ENCODE results near the gene CNOT2. TPM values are rescaled to one million over a fixed set of nuclear protein-coding genes. Genes with fewer than 3 reads are reported as not detected.

Gene CNOT2
- total and polyA plus RNA-seq, 2 donors (not counting 3 experiments of a cell fraction or from before 2014, with no cell fraction given), result 52.2 to 79.7 TPM

- intact Hi-C loops (cut with micrococcal nuclease) (no loop called here), dilution Hi-C loops (cut with MboI; ENCODE audit: extremely low pct_ligation_motif_present, low sequenced_read_pairs) (no loop called here)
- TF ChIP-seq POLR2A (IDR thresholded peaks at IDR 0.05; ENCODE audit: low read depth, low read length) (no peak), MAX (IDR thresholded peaks at IDR 0.05; ENCODE audit: insufficient read depth, insufficient read length) (no peak), FOS (IDR thresholded peaks at IDR 0.05; ENCODE audit: borderline replicate concordance, insufficient read depth, low read length) (no peak), JUN (IDR thresholded peaks at IDR 0.05; ENCODE audit: borderline replicate concordance, insufficient read depth, insufficient read length, low read depth) (no peak), GATA2 (IDR thresholded peaks at IDR 0.05; ENCODE audit: insufficient read depth, insufficient read length, low read depth, low read length) (no peak), EZH2 (IDR thresholded peaks at IDR 0.05; ENCODE audit: borderline replicate concordance, low read depth, low read length, severe bottlenecking) (no peak), CTCF (IDR thresholded peaks at IDR 0.05; ENCODE audit: extremely low read depth in 1 of 2, insufficient read depth in 1 of 2, low read depth in 1 of 2, low read length in 2 of 2) (no peak), MYC (IDR thresholded peaks at IDR 0.05; ENCODE audit: low read depth, low read length) (no peak), POLR2AphosphoS5 (IDR thresholded peaks at IDR 0.05; ENCODE audit: insufficient read depth, low read depth, low read length) (no peak)
- Histone ChIP-seq H3K4me1 (ENCODE audit: control insufficient read depth, extremely low read depth, insufficient read depth, low read length) (no peaks in the 10 kb centered on the region), H3K9me3 (replicated peaks; ENCODE audit: control insufficient read depth, insufficient read depth, low read length) (no peaks in the 10 kb centered on the region), H3K79me2 (ENCODE audit: control insufficient read depth, insufficient read depth, low read length) (no peaks in the 10 kb centered on the region), H3K27me3 (ENCODE audit: control insufficient read depth in 2 of 2, insufficient read depth in 2 of 2, low read length in 2 of 2) (no peaks in the 10 kb centered on the region), H3K4me2 (ENCODE audit: insufficient read depth, low read length) (no peak overlapping the region), H4K20me1 (replicated peaks; ENCODE audit: control insufficient read depth, extremely low read depth, insufficient read depth, low read length) (no peaks in the 10 kb centered on the region), H3K9ac (replicated peaks; ENCODE audit: extremely low read depth, insufficient read depth, low read length) (no peak overlapping the region), H2AFZ (ENCODE audit: low read depth, low read length) (no peak overlapping the region), H3K27ac (ENCODE audit: insufficient read depth, low read depth, low read length) (no peak overlapping the region), H3K9me1 (replicated peaks; ENCODE audit: control insufficient read depth, extremely low read depth, insufficient read depth, low read length) (no peaks in the 10 kb centered on the region), H3K36me3 (ENCODE audit: control insufficient read depth in 2 of 2, extremely low read depth in 1 of 2, insufficient read depth in 2 of 2, low read length in 2 of 2) (no peaks in the 10 kb centered on the region), H3K4me3 (replicated peaks in 1 of 3; ENCODE audit: insufficient read depth in 1 of 3, low read depth in 1 of 3, low read length in 3 of 3) (no peak overlapping the region)
- BruUV-seq (replicated peaks), result no TSS peak
- CTCF ChIA-PET, result no interaction called here
- FAIRE-seq, result no peak
- POLR2A ChIA-PET, result no interaction called here
- no peak for DNase-seq (ENCODE audit: low read depth, low spot score)
These were observed 29.5 kb upstream of the CNOT2 start for GRCh38 chr12:70213707-70214106.

Measured in endothelial cell of umbilical vein (primary cell).